ENCODE results near the gene TTC23L.

The TTC23L gene

GRCh38 chr5:34926318-34926888, 87.4 kb downstream of the TTC23L start:
- DNase-seq = no peak

DNA sequence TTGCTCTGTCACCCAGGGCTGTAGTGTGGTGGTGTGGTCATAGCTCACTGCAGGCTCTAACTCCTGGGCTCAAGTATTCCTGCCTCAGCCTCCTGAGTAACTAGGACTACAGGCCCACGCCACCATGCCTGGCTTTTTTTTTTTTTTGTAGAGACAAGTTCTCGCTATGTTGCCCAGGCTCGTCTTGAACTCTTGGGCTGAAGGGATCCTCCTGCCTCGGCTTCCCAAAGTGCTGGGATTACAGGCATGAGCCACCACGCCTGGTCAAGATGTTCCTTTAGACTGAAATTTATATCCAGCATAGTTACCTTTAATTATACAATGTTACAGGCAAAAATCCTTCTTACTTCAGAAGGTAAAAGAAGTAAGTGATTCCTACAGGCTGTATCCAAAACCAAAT, 88.8 kb downstream of the TTC23L start:
- no peak for DNase-seq

DNA sequence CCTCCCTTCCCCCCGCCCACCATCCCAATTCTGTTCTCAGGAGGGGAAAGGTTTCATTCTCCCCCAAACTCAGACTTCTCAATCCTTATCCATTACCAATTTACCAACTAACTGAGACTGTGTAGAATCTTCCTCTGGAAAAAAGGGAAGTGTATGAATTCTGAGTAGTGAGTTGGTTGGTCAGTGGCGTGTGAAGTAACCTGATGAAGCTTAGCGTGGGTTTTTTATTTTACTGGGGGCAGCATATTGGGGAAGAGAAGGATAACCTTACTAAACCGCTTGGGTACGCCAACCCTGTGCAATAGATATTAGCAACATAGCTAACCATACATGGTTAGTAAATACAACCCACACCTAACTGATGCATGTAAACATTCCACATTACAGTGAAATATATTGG, 89.3 kb downstream of the TTC23L start:
- DNase-seq = no peak

GRCh38 chr5:34929134-34929719, 90.3 kb downstream of the TTC23L start, which contains the start of gene DNAJC21:
Gene DNAJC21, plus strand, starts transcription at chr5:34929559. Its CDS starts 261 bp downstream, at chr5:34929820.
- DNase-seq = peak; percentile 87

DNA sequence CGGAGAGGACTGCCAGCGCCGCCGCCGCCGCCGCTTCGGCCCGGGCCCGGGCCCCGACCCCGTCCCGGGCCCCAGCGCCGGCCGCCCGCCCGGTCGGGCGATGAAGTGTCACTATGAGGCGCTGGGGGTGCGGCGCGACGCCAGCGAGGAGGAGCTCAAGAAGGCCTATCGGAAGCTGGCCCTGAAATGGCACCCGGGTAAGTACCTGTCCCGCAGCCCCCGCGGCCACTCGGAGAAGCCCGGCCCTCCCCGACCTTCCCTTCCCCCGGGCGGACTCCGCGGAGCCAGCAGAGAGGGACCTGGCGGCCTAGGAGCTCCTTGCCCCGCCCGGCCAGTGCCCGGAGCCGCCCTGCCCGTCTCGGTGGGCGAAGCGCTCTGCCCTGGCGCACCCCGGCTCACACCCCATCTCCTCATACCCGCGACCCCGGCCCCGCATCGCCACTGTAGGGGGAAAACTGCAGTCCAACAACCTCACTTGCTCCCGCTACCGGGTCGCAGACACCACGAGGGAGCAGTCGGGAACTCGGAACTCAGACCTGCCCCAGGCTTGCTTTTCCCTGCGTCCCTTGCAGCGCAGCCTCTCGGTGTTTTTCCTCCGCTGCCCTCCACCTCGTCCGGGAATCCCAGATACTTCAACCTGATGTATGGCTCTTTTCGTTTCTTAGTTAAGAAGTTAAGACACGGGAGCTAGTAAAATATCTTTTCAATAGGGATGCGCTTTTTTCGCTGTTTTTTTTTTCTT, 90.9 kb downstream of the TTC23L start:
- no peak for DNase-seq

- DNase-seq = no peak
Measured at GRCh38 chr5:34930462-34930844, 91.5 kb downstream of the TTC23L start.

DNA sequence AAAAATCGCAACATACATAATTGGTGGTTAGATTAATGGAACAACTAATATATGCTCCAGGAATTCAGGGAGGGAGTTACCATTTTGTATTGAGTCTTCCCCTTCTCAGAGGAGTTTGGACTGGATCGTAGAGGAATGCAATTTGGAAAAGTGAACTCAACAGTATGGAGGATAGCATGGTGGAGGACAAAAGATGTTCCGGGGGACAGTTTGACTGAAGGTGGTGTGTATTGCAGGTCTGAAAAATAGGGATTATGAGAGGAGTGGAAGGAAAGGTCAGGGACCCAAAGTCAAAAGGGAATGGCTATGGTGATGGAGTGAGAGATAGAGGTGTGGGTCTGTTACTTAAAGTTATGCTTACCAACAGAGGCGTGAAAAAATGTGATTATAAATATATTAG, 91.9 kb downstream of the TTC23L start:
- no peak for DNase-seq

DNA sequence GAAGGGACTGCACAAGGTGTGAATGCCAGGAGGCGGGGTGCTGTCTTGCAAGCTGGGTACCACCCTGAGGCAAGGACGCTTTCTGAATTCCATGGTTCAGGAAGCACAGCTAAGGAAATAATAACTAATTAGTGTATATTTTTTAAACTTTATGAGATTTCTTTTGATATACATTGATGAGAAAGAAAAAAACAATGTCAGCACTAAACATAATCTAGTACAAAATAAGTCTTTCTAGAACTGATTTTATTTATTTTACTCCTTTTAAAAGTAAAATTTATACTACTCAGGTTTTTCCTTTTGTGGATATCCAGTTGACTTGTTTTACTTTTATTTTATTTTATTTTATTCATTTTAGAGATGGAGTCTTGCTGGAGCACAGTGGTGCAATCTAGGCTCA, 94.0 kb downstream of the TTC23L start:
- DNase-seq = no peak

GRCh38 chr5:34941936-34942335, 103.0 kb downstream of the TTC23L start:
- DNase-seq = no peak

DNA sequence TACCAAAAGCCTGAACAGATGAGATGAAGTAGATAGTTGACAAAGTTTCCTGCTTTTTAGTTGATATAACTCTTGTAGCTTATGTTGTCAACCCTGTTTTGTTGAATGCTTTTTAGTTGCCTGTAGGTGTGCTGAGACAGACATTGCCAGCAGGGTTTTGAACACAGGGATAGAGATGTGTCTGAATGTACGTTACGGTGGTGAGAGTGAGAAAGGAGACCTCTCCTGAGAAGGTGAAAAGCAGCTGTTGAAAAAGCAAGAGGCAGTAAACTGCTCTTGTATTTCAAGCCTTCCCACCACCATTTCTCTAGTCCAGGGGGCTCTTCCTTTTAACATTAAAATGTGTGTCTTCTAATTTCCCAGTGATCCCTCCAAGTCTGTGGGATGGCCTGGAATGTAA, 105.1 kb downstream of the TTC23L start:
- DNase-seq = no peak

DNA sequence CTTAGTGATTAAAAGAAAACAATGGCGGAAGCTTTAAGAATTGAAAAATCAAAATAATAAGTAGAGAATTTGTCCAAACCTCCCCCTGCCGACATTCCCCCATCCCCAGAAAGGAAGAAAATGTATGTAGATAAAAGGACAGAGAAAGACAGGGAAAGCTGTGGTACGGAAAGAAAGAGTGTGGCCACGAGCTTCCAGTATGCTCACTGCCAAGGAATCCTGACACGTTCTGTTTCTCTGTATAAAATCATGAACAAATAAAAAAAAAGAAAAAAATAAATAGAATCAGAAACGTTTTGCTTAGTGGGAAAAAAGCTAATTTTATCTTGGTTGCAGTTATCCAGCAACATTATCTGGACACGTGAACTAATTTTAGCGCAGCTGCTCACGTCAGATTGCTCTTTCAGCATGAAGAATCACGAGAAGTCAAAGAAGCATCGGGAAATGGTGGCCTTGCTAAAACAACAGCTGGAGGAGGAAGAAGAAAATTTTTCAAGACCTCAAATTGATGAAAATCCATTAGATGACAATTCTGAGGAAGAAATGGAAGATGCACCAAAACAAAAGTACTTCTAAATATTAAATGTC, 105.6 kb downstream of the TTC23L start:
- DNase-seq = no peak
